A549 (cell line): Measurements from ENCODE around the gene ZSCAN16. TPM values are rescaled to one million over a fixed set of nuclear protein-coding genes. Genes with fewer than 3 reads are reported as not detected.

ENCODE experiments used
- ATAC-seq, 2 experiments: fragments of 200-7000 bp in 1 of 2; fragments of >200 bp in 1 of 2; cut with Nextera tagmentation in 1 of 2; cut with Tn5 transposase in 1 of 2; 3 replicates each; pipeline versions ENCODE4 v1.8.0 to v1.9.1; 2018 to 2020; ENCODE audit warnings: mild to moderate bottlenecking in 1 of 2, moderate library complexity in 1 of 2
- CTCF ChIA-PET: fragments of 300-600 bp; sonication (Branson Sonifier 250); formaldehyde crosslinking; extraction: SDS; loops from one replicate; lab custom pipeline; 2021; ENCODE audit warnings: antibody characterized with exemption, inconsistent platforms; lab: Yijun Ruan, JAX
- POLR2A ChIA-PET: fragments of 350-600 bp; formaldehyde crosslinking; extraction: SDS; loops from one replicate; lab custom pipeline; 2021; ENCODE audit warnings: antibody characterized with exemption, inconsistent platforms; lab: Yijun Ruan, JAX
- DNase-seq, 2 experiments: peaks; one replicate each; pipeline versions ENCODE4 v3.0.0 to v3.0.0-alpha.2; 2011 to 2016; ENCODE audit warnings: low read depth in 1 of 2, low spot score in 1 of 2
- FAIRE-seq: peaks from 2 replicates; lab custom pipeline; 2011; peaks lifted over from hg19 to GRCh38; lab: Jason Lieb, UNC
- H3K27ac ChIP-seq, 2 experiments: fragments of >200 bp; sonication (Bioruptor Twin); formaldehyde crosslinking; 3 replicates each; pipeline ENCODE4 v1.5.1; 2016 to 2017
- H3K4me1 ChIP-seq: fragments of >200 bp; sonication (Bioruptor Twin); formaldehyde crosslinking; 3 replicates; pipeline ENCODE4 v1.6.1; 2016
- H3K4me2 ChIP-seq: fragments of >200 bp; sonication (Bioruptor Twin); formaldehyde crosslinking; 3 replicates; pipeline ENCODE4 v1.6.1; 2016
- H3K4me3 ChIP-seq: fragments of >200 bp; sonication (Bioruptor Twin); formaldehyde crosslinking; 3 replicates; pipeline ENCODE4 v1.5.1; 2016
- H3K9me3 ChIP-seq: fragments of >200 bp; sonication (Bioruptor Twin); formaldehyde crosslinking; 3 replicates; pipeline ENCODE4 v1.6.1; 2016
- ATOH8 ChIP-seq: fragments of 250-450 bp; sonication (Bioruptor Pico); IDR thresholded peaks from 2 replicates; pipeline ENCODE4 v1.5.0; 2020; ENCODE audit warnings: low read depth, mild to moderate bottlenecking, moderate library complexity
- BCL3 ChIP-seq: fragments of >200 bp; sonication (Bioruptor Twin); formaldehyde crosslinking; IDR thresholded peaks from 3 replicates; pipeline ENCODE4 v1.6.1; 2016
- CEBPB ChIP-seq, 2 experiments: fragments of >200 bp in 1 of 2; sonication (Bioruptor Twin) in 1 of 2; formaldehyde crosslinking in 1 of 2; IDR thresholded peaks; 2 replicates each; pipeline ENCODE4 v1.6.1; 2012 to 2016
- CTCF ChIP-seq: fragments of >200 bp; sonication (Bioruptor Twin); formaldehyde crosslinking; IDR thresholded peaks from 3 replicates; pipeline ENCODE4 v1.5.1; 2016
- E2F6 ChIP-seq: IDR thresholded peaks from 2 replicates; pipeline ENCODE4 v1.6.1; 2012; ENCODE audit warnings: low read depth, borderline replicate concordance
- EP300 ChIP-seq, 2 experiments: fragments of >200 bp; sonication (Bioruptor Twin); formaldehyde crosslinking; IDR thresholded peaks; 2 replicates in 1 of 2; 3 replicates in 1 of 2; pipeline ENCODE4 v1.6.1; 2016 to 2017
- GATA3 ChIP-seq: IDR thresholded peaks from 2 replicates; pipeline ENCODE4 v1.6.1; 2012; ENCODE audit warnings: borderline replicate concordance
- HMGXB4 ChIP-seq: fragments of 250-450 bp; sonication (Bioruptor Pico); IDR thresholded peaks from 2 replicates; pipeline ENCODE4 v1.5.0; 2021; ENCODE audit warnings: mild to moderate bottlenecking, moderate library complexity, borderline replicate concordance
- HOXB13 ChIP-seq: fragments of 250-450 bp; sonication (Bioruptor Pico); IDR thresholded peaks from 2 replicates; pipeline ENCODE4 v1.5.0; 2020; ENCODE audit warnings: low read depth, mild to moderate bottlenecking, moderate library complexity
- JUN ChIP-seq, 2 experiments: fragments of >200 bp; sonication (Bioruptor Twin); formaldehyde crosslinking; IDR thresholded peaks; 2 replicates in 1 of 2; 3 replicates in 1 of 2; pipeline ENCODE4 v1.6.1; 2016 to 2017
- KDM5A ChIP-seq: fragments of 200-600 bp; sonication (generic); IDR thresholded peaks from 2 replicates; pipeline ENCODE4 v1.6.1; 2016; ENCODE audit warnings: antibody characterized with exemption, mild to moderate bottlenecking
- MAX ChIP-seq: IDR thresholded peaks from 2 replicates; pipeline ENCODE4 v1.6.1; 2012
- PBX3 ChIP-seq: IDR thresholded peaks from 2 replicates; pipeline ENCODE4 v1.6.1; 2012
- PHF8 ChIP-seq: fragments of 200-600 bp; sonication (generic); IDR thresholded peaks from 2 replicates; pipeline ENCODE4 v1.6.1; 2016; ENCODE audit warnings: low read depth, mild to moderate bottlenecking, antibody characterized with exemption, moderate library complexity, borderline replicate concordance
- POLR2A ChIP-seq: IDR thresholded peaks from 2 replicates; pipeline ENCODE4 v1.6.1; 2012; ENCODE audit warnings: mild to moderate bottlenecking, low read length
- POLR2AphosphoS2 ChIP-seq: conservative IDR thresholded peaks from 2 replicates; pipeline ENCODE4 v1.6.1; 2012; ENCODE audit warnings: low read length, improper control_type of control experiment, inconsistent platforms
- RARB ChIP-seq: fragments of 250-450 bp; sonication (Bioruptor Pico); IDR thresholded peaks from 2 replicates; pipeline ENCODE4 v1.8.0; 2021; ENCODE audit warnings: mild to moderate bottlenecking, moderate library complexity
- REST ChIP-seq: fragments of 200-600 bp; sonication (generic); IDR thresholded peaks from 2 replicates; pipeline ENCODE4 v1.6.1; 2016; ENCODE audit warnings: antibody characterized with exemption, mild to moderate bottlenecking, moderate library complexity
- USF2 ChIP-seq: fragments of 450-650 bp; IDR thresholded peaks from 2 replicates; pipeline ENCODE4 v1.6.1; 2014; ENCODE audit warnings: antibody characterized with exemption
- ZC3H11A ChIP-seq: fragments of 450-650 bp; IDR thresholded peaks from 2 replicates; pipeline ENCODE4 v1.6.1; 2014; ENCODE audit warnings: antibody characterized with exemption, mild to moderate bottlenecking
- WGBS: methylation state at CpG from one replicate; pipeline ENCODE4 v1.1.6; 2017; ENCODE audit errors: missing lambda C conversion rate; 5-methylcytosine and 5-hydroxymethylcytosine counted together
- polyA plus RNA-seq, 4 experiments: library from polyadenylated mRNA; depleted of rRNA in 3 of 4; stranded (reverse); fragments of >200 nt; fragmentation: RNase III in 1 of 4; extraction: RNeasy Plus Mini Kit Qiagen cat#74134 plus additional on column Dnase treatment in 1 of 4; gene quantifications; 2 replicates in 3 of 4; 3 replicates in 1 of 4; pipeline ENCODE4 v1.2.3, GENCODE V29; 2011 to 2017

Gene ZSCAN16
- polyA plus RNA-seq, 2 of the 4 experiments (the other 2 are of a cell fraction) = 5.7 to 6.0 TPM

- 0 out of 2 replicates have a peak, but pooled peaks have one; percentile 52 for TF ChIP-seq PBX3
- no peak for TF ChIP-seq ZC3H11A
- 0 out of 2 replicates have a peak, but pooled peaks have one; percentile 36 for TF ChIP-seq HOXB13
- TF ChIP-seq CEBPB (IDR thresholded peaks at IDR 0.05) = no peak
- TF ChIP-seq KDM5A = peak; percentile 64; the same call in 1 of the 2 replicates
- TF ChIP-seq ATOH8 (CRISPR knock-in tag) = no peak
- peak; percentile 98 for TF ChIP-seq PHF8
- no peak for TF ChIP-seq POLR2AphosphoS2
- 0 out of 2 replicates have a peak, but pooled peaks have one; percentile 44 for TF ChIP-seq HMGXB4 (CRISPR knock-in tag)
- TF ChIP-seq EP300 (IDR thresholded peaks at IDR 0.05) = no peak
- TF ChIP-seq GATA3 = peak; percentile 21; the same call in 1 of the 2 replicates
- TF ChIP-seq E2F6 = peak; percentile 73; the same call in 1 of the 2 replicates
- peak; percentile 29; the same call in 1 of the 3 replicates for TF ChIP-seq BCL3
- peak in 1 of 2 experiments; percentile 81; a peak in 3 of 5 replicates for TF ChIP-seq JUN (IDR thresholded peaks at IDR 0.05)
- TF ChIP-seq USF2 = no peak
- peak; percentile 54 for TF ChIP-seq POLR2A
- TF ChIP-seq RARB = no peak
- TF ChIP-seq CTCF = no peak
- peak; percentile 87 for TF ChIP-seq MAX
- TF ChIP-seq REST = no peak
- CTCF ChIA-PET = interaction anchor here (1.3 to 4.0 kb wide), 2 partner anchors 214 to 246 kb away, joined by 3 to 13 read pairs; no protein-coding TSS in a partner anchor
- POLR2A ChIA-PET = interaction anchor here (0.7 to 2.0 kb wide), 15 partner anchors 10 to 249 kb away, joined by 3 to 19 read pairs (median 5); partner anchors contain the start of genes PGBD1, ZKSCAN4, ZSCAN16 and ZSCAN31
- WGBS = 2% methylated on average over 33 of the region's 52 CpGs
- peaks cover 13% of the 10 kb centered on the region for H3K4me1 ChIP-seq
- H3K4me2 ChIP-seq = peak within 1 kb of the TSS; percentile 93
- no peaks in the 10 kb centered on the region for H3K9me3 ChIP-seq
- FAIRE-seq (no peak), ATAC-seq (peak; percentile 96), DNase-seq (peak; percentile 81 to 93)
- peak within 1 kb of the TSS; percentile 98 for H3K4me3 ChIP-seq
- peak within 1 kb of the TSS; percentile 85 to 94 for H3K27ac ChIP-seq
These were observed 17.3 kb downstream of the ZSCAN16 start, which contains the start of gene ZKSCAN8 for GRCh38 chr6:28141500-28142329. ZKSCAN8 (plus strand) TSS chr6:28141883; CDS start chr6:28148408, 6,525 bp downstream.
